Fibroblast of peridontal ligament (primary cell): Measurements from ENCODE around the gene PHETA2.

Source experiments
- DNase-seq: peaks from one replicate; pipeline ENCODE4 v3.0.0-alpha.2; 2010; ENCODE audit errors: extremely low read depth

Gene PHETA2, protein sequence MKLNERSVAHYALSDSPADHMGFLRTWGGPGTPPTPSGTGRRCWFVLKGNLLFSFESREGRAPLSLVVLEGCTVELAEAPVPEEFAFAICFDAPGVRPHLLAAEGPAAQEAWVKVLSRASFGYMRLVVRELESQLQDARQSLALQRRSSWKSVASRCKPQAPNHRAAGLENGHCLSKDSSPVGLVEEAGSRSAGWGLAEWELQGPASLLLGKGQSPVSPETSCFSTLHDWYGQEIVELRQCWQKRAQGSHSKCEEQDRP

DNA sequence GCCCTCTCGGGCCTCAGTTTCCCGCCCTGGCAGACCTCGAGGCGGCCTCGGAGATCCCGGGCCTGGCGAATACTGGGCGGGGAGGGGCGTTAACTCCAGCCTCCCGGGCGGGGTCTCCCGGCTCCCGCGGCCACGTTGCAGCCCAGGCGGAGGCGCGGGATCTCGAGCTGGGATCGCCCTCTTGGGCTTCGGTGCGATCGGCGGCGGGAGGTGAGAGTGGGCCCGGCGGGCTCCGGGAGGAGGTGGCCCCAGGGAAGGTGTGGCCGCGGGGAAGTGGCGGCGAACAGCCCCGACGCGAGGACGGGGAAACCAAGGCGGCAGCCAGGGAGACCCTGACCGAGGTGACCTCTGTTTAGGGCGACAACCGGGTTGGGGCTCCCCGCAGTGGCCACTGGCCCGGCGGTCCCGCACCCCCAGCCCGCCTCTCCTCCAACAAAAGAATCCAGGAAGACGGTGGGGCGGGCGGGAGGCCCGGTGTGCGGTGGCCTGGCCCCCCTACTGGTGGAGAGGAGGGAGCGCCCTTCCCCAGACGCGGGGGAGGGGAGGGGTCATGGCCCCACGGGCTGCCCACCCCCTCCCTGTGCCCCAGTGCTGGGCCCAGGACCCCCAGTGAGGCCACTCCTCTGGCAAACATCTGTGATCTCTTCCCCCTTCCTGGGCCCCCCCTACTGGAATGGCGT is at the start of gene PHETA2:
PHETA2 (plus strand) TSS at position 117 of the 680 bp plus-strand sequence. CDS start 3,046 bp downstream, outside the sequence.
- peak; percentile 36 for DNase-seq

DNA sequence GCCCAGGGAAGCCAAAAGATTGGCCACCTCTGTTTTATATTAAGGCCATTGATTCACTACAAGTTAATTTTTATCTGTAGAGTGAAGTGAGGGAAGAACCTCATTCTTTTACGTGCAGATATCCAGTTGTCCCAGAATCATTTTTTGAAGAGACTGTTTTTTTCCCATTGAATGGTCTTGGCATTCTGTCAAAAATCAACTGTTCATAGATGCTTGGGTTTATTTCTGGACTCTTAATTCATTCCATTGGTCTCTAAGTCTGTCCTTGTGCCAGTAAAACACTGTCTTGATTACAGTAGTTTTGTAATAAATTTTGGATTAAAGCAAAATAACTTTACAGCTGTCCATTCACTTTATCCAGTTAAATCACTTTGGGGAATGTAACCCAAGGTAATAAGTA is 48.6 kb upstream of the PHETA2 start:
- peak; percentile 54 for DNase-seq

DNA sequence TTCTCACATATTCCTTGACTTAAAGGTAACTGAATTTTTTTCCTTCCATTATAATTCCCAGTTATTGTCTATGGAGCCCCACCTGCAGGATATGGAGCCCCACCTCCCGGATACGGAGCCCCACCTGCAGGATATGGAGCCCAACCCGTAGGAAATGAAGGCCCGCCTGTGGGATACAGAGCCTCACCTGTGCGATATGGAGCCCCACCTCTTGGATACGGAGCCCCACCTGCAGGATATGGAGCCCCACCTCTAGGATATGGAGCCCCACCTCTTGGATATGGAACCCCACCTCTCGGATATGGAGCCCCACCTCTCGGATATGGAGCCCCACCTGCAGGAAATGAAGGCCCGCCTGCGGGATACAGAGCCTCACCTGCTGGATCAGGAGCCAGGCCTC is 47.3 kb upstream of the PHETA2 start:
- DNase-seq = no peak

DNA sequence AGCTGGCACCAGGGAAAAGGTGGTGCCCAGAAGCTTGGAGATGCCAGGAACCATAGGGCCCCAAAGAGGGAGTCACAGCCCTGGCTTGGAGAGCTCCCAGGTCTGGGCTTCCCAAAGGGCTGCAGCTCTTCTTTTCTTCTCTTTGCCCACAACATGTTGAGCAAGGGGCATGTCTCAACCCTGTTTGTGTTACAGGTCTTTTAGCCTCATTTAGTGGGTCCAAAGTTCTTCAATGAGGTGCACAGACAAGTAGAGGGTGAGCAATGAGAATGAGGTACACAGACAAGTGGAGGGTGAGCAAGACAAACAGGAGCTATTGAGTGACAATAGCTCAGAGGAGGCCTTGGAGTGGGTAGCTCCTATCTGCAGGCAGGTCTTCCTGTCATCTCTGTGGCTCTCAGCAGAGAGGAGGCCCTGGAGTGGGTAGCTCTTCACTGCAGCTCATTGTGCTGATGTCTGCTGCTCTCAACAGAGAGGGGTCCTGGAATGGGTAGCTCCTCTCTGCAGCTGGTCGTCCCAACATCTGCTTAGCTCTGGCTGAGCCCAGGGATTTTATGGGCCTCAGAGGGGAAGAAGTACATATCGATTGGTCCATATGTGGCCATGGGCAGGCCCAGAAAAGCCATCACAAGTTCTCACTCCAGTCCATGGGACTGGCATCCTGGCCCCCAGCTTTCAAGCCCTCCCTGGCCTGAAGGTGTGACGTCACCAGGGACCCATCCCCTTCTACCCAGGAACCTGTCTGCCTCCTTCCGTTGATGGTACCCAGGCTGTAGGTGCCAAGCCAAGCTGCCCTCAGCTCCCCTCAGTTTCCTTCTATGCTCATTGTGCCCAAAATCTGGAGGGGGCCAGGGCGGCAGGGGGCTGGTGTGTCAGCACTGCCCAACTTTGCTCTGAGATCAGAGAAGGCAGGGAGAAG is 40.5 kb upstream of the PHETA2 start:
- no peak for DNase-seq

DNA sequence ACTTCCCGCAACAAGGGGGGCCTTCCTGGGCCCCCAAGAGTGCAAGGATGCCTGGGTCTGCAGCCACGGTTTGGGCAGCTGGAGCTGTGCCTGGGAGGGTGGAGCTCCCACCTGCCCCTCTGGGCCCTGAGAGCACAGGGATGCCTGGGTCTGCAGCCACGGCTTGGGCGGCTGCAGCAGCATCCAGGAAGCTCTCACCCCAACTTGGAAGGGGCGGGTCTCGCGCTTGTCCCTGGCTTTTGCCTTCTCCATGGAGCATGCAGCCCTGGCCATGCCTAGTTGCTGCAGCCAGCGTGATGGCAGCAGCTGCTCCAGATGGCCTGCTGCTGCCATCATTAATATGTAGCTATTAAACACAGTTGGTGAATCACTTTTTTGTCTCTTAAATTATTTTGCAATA is 38.8 kb upstream of the PHETA2 start:
- no peak for DNase-seq

DNA sequence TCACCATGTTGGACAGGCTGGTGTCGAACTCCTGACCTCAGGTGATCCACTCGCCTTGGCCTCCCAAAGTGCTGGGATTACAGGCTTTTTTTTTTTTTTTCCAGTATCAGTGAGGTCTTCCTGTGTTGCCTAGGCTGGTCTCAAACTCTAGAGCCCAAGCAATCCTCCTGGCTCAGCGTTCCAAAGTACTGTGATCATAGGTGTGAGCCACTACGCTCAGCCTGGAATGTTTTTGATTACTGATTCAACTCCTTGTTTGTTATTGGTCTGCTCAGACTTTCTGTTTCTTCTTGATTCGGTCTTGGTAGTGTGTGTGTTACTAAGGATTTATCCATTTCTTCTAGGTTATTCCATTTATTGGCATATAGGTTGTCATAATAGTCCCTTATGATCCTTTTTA is 34.8 kb upstream of the PHETA2 start:
- no peak for DNase-seq

DNA sequence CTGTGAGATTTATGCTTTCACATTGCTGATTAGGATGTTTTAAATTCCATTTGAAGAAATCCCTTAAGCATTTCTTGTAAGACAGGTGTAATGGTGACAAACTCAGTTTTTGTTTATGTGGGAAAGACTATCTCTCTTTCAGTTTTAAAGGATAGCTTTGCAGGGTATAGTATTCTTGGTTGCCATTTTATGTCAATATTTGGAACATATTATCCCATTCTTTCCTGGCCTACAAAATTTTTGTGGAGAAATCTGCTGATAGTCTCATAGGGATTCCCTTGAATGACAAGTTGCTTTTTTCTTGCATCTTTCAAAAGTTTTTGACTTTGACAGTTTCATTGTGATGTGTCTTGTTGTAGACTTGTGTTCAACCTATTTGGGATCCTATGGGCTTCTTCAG is 32.3 kb upstream of the PHETA2 start:
- no peak for DNase-seq

DNA sequence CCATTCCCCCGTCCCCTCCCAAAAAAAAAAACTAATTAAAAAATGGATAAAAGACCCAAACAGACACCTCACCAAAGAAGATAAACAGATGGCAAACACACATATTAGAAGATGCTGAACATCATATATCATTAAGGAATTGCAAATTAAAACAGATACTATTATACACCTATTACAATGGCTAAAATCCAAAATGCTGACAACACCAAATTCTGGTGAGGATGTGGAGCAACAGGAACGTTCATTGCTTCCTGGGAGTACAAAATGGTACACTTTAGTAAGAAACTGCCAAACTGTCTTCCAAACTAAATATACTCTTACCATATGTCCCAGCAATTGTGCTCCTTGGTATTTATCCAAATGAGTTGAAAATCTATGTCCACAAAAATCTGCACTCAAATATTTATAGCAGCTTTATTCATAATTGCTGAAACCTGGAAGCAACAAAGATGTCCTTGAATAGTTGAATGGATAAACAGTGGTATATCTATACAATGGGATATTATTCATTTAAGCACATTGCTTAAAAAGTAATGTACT is 23.3 kb upstream of the PHETA2 start:
- no peak for DNase-seq

DNA sequence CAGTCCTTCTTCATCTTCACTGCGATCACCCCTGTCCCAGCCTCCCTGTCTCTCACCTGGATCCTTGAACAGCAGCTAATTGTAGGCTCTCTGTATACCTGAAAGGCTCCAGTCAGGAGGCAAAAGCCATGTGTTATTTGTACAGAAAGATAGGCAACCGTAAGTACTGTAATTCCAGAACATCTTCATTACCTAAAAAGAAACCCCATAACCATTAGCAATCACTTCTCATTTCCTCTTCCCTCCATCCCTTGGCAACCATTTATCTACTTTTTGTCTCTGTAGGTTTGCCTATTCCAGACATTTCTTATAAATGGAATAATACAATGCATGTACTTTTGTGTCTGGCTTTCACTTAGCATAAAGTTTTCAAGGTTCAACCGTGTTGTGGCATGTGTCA is 21.3 kb upstream of the PHETA2 start:
- DNase-seq = no peak

DNA sequence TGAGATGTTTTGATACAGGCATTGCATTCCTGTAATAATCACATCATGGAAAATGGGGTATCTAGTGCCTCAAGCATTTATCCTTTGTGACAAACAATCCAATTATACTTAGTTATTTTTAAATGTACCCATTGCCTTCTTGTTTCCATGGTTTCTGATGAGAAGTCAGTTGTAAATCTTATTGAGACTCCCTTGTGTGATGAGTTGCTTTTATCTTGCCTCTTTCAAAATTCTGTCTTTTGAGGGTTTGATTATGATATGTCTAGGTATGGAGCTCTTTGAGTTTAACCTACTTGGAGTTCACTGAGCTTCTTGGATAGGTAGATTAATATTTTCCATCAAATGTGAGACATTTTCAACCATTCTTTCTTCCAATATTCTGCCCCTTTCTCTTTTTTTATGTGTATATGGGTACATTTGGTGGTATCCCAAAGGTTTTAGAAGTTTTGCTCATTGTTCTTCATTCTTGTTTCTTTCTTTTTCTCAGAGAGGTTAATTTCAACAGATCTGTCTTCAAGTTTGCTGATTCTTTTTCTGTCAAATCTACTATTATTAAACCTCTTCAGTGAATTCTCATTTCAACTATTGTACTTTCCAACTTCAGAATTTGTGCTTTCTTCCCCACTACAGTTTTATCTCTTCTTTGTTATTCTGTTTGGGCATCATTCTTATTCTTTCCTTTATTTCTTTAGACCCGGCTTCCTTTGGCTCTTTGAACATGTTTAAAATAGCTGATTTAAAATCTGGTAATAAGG is 17.1 kb upstream of the PHETA2 start:
- no peak for DNase-seq

DNA sequence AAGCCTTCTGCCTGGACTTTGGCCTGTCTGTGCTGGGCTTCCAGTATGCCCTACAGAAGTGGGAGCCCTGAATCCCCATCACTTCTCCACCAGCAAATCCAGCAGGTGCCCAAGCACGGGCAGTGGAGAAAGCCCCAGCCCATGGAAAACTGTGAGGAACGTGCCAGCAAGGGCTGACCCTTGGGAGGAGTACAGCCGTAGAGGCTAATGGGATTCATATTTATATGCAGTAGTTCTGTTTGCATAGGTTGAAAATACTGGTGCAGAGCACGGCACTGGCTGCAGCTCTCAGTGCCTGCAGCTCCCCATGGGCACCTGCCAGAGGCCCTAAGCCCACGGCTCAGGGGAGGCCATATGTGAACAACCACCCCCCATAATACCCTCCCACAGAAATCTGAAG is 13.6 kb upstream of the PHETA2 start:
- DNase-seq = no peak

DNA sequence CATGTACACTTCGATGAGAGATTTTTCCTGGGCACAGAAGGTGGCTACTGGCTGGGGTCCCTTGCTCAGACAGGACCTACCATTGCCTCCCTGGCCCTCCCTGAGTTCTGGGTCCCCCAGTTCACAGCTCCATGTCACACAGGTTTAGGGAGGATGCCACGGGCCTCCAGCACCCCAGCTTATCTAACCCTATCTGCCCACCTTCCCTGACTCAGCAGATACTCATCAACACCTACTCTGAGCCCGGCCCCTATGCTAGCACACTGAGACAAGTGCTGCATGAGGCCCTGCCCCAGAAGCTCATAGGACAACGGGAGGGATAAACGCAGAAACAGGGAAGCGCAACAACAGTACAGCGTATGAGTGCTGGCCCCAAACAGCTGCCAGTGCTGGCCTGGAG is 13.0 kb upstream of the PHETA2 start:
- DNase-seq = no peak

DNA sequence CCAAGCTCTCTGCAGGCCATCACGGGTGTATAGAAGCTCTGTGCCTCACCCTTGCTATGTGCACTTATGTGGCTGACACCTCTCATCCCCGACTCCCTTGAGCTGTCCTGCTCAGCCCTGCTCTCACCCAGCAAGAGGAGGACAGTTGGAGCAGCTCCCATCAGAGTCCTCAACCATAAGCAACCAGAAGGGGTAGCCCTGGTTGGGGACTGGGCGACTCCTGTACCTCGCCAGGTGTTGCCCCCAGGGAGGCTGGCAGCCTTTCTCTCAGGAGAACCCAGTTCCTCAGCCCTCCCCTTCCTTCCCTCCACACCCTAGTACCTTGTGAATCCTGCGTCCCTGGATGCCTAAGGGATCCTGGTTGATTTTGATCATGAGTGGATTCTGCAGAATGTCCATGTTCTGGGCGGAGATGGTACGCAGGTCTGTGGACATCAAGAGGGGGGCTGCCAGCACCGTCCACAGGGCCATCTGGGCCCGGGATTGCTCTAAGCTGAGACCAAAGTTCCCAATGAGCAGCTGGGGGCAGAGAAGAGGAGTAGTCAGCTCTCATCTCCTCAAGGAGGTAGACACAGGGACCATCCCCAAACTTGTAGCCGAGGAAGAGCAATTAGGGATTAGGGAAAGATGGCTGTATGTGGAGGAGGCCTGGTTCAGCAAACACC is 11.4 kb upstream of the PHETA2 start:
- no peak for DNase-seq

DNA sequence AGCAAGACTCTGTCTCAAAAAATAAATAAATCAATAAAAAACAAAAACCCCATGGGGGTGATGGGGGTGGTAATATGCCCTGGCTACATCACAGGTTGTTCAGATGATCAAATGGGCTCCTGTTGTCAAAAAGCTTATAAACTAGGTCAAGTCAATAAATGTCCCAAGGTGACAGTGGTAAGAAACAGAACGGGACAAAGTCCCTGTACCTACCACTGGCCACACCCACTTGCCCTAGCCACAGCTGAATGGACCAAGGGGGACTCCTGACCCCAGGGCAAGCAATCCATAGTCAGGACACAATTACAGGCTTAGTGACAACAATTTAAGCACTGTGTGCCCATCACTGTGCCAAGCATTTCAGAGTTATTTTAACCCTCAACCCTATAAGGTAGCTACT is 9.4 kb upstream of the PHETA2 start:
- no peak for DNase-seq

DNA sequence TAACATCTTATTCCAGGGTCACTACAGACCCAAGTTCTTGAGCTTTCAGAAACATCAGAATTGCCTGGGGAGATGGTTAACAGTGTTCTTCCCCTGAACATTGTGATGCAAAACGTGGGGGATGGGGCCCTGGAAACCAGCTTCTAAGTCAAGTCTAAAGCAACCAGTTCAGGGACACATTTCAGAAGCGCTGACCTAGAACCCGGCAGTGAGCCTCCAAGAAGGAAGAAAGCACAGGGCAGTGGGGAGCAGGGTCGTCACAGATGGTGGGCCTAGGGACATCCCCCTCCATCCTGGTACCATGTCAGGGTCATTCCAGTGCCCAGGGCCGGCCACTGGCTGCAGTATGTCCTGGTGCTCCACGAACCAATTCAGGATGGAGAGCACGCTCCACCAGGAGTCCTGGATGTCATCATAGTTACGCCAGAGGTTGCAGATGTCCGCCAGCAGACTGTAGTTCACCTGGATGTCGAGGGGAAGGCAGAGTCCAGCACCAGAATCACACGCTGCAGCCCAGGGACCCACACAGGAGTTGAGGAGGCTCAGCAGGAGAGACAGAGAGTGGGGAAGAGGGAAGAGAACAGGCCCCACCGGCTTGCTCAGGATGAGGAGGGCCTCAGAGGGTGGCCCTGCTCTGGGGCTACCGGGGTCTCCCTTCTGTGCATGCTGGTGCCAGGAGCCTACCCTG is 8.5 kb upstream of the PHETA2 start:
- DNase-seq = no peak

DNA sequence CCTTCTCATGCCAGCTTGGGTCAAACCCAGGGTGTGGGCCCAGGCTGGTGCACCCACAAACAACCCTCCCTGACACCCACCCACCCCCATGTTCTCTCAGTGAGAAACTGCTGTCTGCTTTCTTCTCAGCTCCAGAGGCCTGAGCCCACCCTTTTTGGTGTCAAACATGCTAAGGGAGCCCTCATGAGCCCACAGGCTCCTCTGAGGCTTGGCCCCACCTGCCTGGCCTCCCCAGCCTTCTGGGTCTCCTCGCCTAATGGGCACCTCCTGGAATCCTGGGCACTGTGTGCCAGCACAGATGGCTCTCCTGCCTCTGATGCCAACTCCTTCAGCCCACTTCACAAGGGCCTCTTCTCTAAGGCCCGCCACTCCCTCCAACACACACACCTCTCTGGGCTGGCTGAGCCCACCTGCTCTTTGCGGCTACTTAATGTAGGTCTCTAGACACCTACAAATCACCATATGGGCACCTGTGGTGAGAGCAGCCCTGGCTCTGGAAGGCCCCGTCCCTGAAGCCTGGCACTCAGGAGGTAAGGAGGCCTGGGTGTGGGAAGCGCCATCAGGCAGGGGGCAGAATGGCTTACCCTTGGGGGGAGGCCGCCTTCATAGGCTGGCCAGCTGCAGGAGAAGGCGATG is 7.8 kb upstream of the PHETA2 start:
- no peak for DNase-seq

DNA sequence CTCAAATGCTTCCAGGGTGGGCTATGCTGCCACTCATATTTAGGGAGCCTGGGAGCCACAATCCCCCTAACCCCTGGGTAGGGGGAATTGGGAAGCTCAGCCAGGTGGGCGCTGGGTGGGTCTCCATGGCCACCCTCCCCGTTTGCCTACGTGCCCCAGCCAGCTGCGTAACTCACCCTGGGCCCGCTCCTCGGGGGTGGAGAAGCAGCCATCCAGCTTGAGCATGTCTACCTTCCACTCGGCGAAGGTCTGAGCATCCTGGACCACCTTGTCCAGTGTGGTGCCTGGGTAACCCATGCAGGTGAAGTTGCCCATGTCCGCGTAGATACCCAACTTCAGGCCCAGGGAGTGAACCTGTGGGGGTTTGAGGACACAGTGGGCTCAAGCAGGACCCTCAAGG is 7.1 kb upstream of the PHETA2 start:
- DNase-seq = no peak

DNA sequence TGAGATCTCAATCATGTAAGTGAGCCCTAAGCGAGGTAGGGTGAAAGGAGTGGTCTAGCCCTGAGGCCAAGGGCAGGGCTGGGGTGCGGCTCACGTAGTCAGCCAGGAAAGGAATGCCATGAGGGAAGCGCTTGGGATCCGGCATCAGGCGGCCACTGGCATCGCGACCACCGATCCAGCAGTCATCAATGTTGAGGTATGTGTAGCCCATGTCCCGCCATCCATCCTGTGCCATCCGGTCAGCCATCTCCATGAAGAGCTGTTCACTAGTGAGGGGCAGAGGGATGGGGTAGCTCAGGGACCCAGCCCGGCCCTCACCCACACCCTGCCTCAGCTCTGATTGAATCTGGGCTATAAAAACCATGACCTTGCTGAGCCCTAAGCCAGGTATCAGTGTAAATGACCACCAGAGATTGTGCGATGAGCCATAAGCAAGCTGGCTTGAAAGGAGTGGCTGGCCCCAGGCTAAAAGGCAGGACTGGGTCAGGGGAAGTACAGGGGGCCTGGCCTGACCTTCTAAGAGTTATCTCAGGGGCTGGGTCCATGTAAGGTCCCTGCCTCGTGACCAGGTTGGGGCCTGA is 6.3 kb upstream of the PHETA2 start:
- DNase-seq = no peak

DNA sequence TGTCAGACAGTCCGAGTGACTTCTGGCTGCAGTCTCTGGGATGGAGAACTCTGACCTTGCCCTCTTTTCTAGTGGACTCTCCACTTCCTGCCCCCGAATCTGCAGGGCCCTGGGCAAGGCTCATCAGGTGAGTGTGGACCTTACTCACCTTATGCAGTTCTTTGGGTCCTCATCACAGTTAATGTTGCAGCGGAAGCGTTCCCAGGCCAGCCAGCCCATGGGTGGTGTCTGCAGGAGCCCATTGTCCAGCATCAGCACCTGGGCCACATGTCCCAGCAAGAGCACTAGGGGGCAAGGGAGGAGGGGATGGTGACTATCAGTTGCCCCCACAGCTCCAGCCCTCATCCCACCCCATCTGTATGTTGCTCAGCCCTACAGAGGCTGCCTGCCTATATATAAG is 5.8 kb upstream of the PHETA2 start:
- DNase-seq = no peak
